Calu3 (cell line): Measurements from ENCODE around the gene TFAP2A. TPM values are rescaled to one million over a fixed set of nuclear protein-coding genes. Genes with fewer than 3 reads are reported as not detected.
A peak's percentile ranks its signal among the peaks of the same experiment; 100 is the strongest.

Source experiments
- BruUV-seq: library from RNA; stranded (reverse); fragments of 400-500 nt; replicated peaks from 2 replicates; lab custom pipeline; 2021; lab: Mats Ljungman, UMichigan
- CTCF ChIA-PET: fragments of 300-600 bp; sonication (Branson Sonifier 250); formaldehyde crosslinking; loops from one replicate; lab custom pipeline; 2022; ENCODE audit warnings: antibody characterized with exemption; lab: Charles Lee
- DNase-seq: peaks from one replicate; pipeline ENCODE4 v3.0.0; 2022
- H3K27ac Mint-ChIP-seq: one replicate; pipeline ENCODE4 v1.8.0; 2022; ENCODE audit warnings: mixed read lengths; ENCODE audit not compliant: unreplicated experiment
- H3K27me3 Mint-ChIP-seq: one replicate; pipeline ENCODE4 v1.8.0; 2022; ENCODE audit warnings: mixed read lengths; ENCODE audit not compliant: unreplicated experiment
- H3K36me3 Mint-ChIP-seq: one replicate; pipeline ENCODE4 v1.8.0; 2022; ENCODE audit warnings: mild to moderate bottlenecking, moderate library complexity, mixed read lengths; ENCODE audit not compliant: insufficient read depth, unreplicated experiment
- H3K4me1 Mint-ChIP-seq: one replicate; pipeline ENCODE4 v1.8.0; 2022; ENCODE audit warnings: mild to moderate bottlenecking, low read depth, mixed read lengths; ENCODE audit not compliant: unreplicated experiment
- H3K4me3 Mint-ChIP-seq: one replicate; pipeline ENCODE4 v1.8.0; 2022; ENCODE audit warnings: mild to moderate bottlenecking, low read depth, moderate library complexity, mixed read lengths; ENCODE audit not compliant: unreplicated experiment
- H3K9me3 Mint-ChIP-seq: one replicate; pipeline ENCODE4 v1.8.0; 2022; ENCODE audit warnings: low read depth, mixed read lengths; ENCODE audit not compliant: unreplicated experiment
- CTCF ChIP-seq: fragments of 200-600 bp; IDR thresholded peaks from one replicate; pipeline ENCODE4 v1.8.0; 2022; ENCODE audit warnings: antibody characterized with exemption; ENCODE audit not compliant: unreplicated experiment
- intact Hi-C: fragments of 100-400 bp; cut with micrococcal nuclease; formaldehyde crosslinking; loops from one replicate; pipeline ENCODE4 v1.10.0; 2022; ENCODE audit not compliant: unreplicated experiment
- total RNA-seq: library from RNA; stranded (reverse); gene quantifications from 2 replicates; pipeline ENCODE4 v1.2.3, GENCODE V29; 2022

Gene TFAP2A
- total RNA-seq, 1 experiment from 2014 or later: 74.7 TPM

GRCh38 chr6:10396785-10397184 is 18.1 kb downstream of the TFAP2A start:
- H3K4me1 Mint-ChIP-seq: peaks cover 2% of the 10 kb centered on the region
- CTCF ChIA-PET: no interaction called here

GRCh38 chr6:10395704-10396546 is 18.9 kb downstream of the TFAP2A start:
- no peak overlapping the region for H3K4me3 Mint-ChIP-seq
- no peak for TF ChIP-seq CTCF
- DNase-seq: no peak
- H3K27ac Mint-ChIP-seq: peak overlapping the region; percentile 41
- no TSS peak for BruUV-seq
- CTCF ChIA-PET: no interaction called here
- no peaks in the 10 kb centered on the region for H3K27me3 Mint-ChIP-seq
- intact Hi-C loops: no loop called here
- H3K9me3 Mint-ChIP-seq: no peaks in the 10 kb centered on the region
- H3K4me1 Mint-ChIP-seq: no peaks in the 10 kb centered on the region
- H3K36me3 Mint-ChIP-seq: peaks cover 43% of the 10 kb centered on the region

More at GRCh38 chr6:10396785-10397184, 18.1 kb downstream of the TFAP2A start:
- Mint-ChIP-seq H3K4me3 (no peak overlapping the region), H3K27ac (no peak overlapping the region), H3K27me3 (no peaks in the 10 kb centered on the region), H3K36me3 (peaks cover 52% of the 10 kb centered on the region), H3K9me3 (no peaks in the 10 kb centered on the region)
- no peak for TF ChIP-seq CTCF
- intact Hi-C loops: no loop called here
- BruUV-seq: no TSS peak
- no peak for DNase-seq

GRCh38 chr6:10395171-10395703 is 19.6 kb downstream of the TFAP2A start:
- Mint-ChIP-seq H3K9me3 (no peaks in the 10 kb centered on the region), H3K27me3 (no peaks in the 10 kb centered on the region), H3K36me3 (peaks cover 36% of the 10 kb centered on the region), H3K27ac (no peak overlapping the region), H3K4me3 (no peak overlapping the region), H3K4me1 (no peaks in the 10 kb centered on the region)
- BruUV-seq: no TSS peak
- no peak for DNase-seq
- CTCF ChIA-PET: no interaction called here
- TF ChIP-seq CTCF: no peak
- intact Hi-C loops: no loop called here

GRCh38 chr6:10393544-10394225 is 21.2 kb downstream of the TFAP2A start:
- Mint-ChIP-seq H3K4me3 (no peak overlapping the region), H3K27ac (no peak overlapping the region), H3K36me3 (peaks cover 32% of the 10 kb centered on the region), H3K4me1 (no peaks in the 10 kb centered on the region), H3K9me3 (no peaks in the 10 kb centered on the region), H3K27me3 (no peaks in the 10 kb centered on the region)
- TF ChIP-seq CTCF: no peak
- intact Hi-C loops: no loop called here
- CTCF ChIA-PET: no interaction called here
- no peak for DNase-seq
- no TSS peak for BruUV-seq
